ENCODE results near the gene CD22. TPM values are rescaled to one million over a fixed set of nuclear protein-coding genes. Genes with fewer than 3 reads are reported as not detected.

CD22 gene
- total and polyA plus RNA-seq, 2 donors (not counting 1 experiment from before 2014, with no cell fraction given): 692 to 1,437 TPM

GRCh38 chr19:35295792-35296462, 33.1 kb upstream of the CD22 start:
- POLR2A ChIA-PET: interaction anchor here (0.6 to 1.5 kb wide), 6 partner anchors 11 to 53 kb away, joined by 3 to 7 read pairs (median 4); no protein-coding TSS in a partner anchor
- Mint-ChIP-seq H3K27me3 (no peaks in the 10 kb centered on the region), H3K4me3 (peak overlapping the region; percentile 66), H3K9me3 (ENCODE audit: insufficient read depth) (no peaks in the 10 kb centered on the region), H3K27ac (peak overlapping the region; percentile 74), H3K4me1 (peaks cover 23% of the 10 kb centered on the region)
- H2AFZ ChIP-seq (ENCODE audit: insufficient read depth, low read depth, low read length, poor library complexity, severe bottlenecking): peak overlapping the region; percentile 67
- H4K20me1 ChIP-seq (ENCODE audit: control insufficient read depth, insufficient read depth, low read length, poor library complexity, severe bottlenecking): no peaks in the 10 kb centered on the region
- peaks cover 27 to 52% of the 10 kb centered on the region in 2 donors for H3K4me1 ChIP-seq (ENCODE audit: control insufficient read depth in 2 of 2, insufficient read depth in 2 of 2, low read length in 2 of 2)
- peaks cover 0 to 7% (median 0%) of the 10 kb centered on the region in 3 donors for H3K9me3 ChIP-seq (ENCODE audit: control extremely low read depth in 1 of 3, control insufficient read depth in 2 of 3, insufficient read depth in 1 of 3, low read length in 2 of 3)
- DNase-seq (peak; percentile 76), ATAC-seq (ENCODE audit: low read depth) (peak; percentile 73)
- peak overlapping the region; percentile 57 to 58 for H3K27ac ChIP-seq (ENCODE audit: low read length in 2 of 2)
- TF ChIP-seq CTCF (IDR thresholded peaks at IDR 0.05) (no peak), EZH2 (IDR thresholded peaks at IDR 0.05; ENCODE audit: borderline replicate concordance, insufficient read depth, low read depth, low read length, poor library complexity, severe bottlenecking) (no peak)
- peak overlapping the region; percentile 58 for H3K4me2 ChIP-seq (replicated peaks; ENCODE audit: low read depth, low read length, poor library complexity, severe bottlenecking)
- WGBS (ENCODE audit: insufficient coverage): 3% methylated on average over 24 of the region's 24 CpGs
- peaks cover 20% of the 10 kb centered on the region for H3K79me2 ChIP-seq (ENCODE audit: control insufficient read depth, insufficient read depth, low read length)
- H3K36me3 ChIP-seq (replicated peaks in 1 of 2; ENCODE audit: control extremely low read depth in 1 of 2, control insufficient read depth in 1 of 2, extremely low read depth in 1 of 2, insufficient read depth in 2 of 2, low read length in 1 of 2): no peaks in the 10 kb centered on the region
- peak overlapping the region; percentile 17 for H3K9ac ChIP-seq (ENCODE audit: low read length)
- H3K27me3 ChIP-seq (replicated peaks in 1 of 4; ENCODE audit: control extremely low read depth in 1 of 4, control insufficient read depth in 3 of 4, insufficient read depth in 4 of 4, low read length in 3 of 4): no peaks in the 10 kb centered on the region
- H3K4me3 ChIP-seq (ENCODE audit: control extremely low read depth in 1 of 5, extremely low read depth in 1 of 5, insufficient read depth in 1 of 5, low read depth in 2 of 5, low read length in 4 of 5): peak overlapping the region in 2 of 5 experiments; percentile 17 to 23
- CTCF ChIA-PET: interaction anchor here (0.6 to 1.4 kb wide), 10 partner anchors 9 to 252 kb away, joined by 3 to 4 read pairs (median 3); partner anchors contain the start of gene FFAR1
- intact Hi-C loops (cut with micrococcal nuclease): loop anchor here (5.0 kb wide), 1 partner anchor 36 kb away; no protein-coding TSS in a partner anchor
